ENCODE results near the gene CENPN. TPM values are rescaled to one million over a fixed set of nuclear protein-coding genes. Genes with fewer than 3 reads are reported as not detected.

The CENPN gene
- total RNA-seq, 1 experiment from 2014 or later = 78.6 TPM

DNA sequence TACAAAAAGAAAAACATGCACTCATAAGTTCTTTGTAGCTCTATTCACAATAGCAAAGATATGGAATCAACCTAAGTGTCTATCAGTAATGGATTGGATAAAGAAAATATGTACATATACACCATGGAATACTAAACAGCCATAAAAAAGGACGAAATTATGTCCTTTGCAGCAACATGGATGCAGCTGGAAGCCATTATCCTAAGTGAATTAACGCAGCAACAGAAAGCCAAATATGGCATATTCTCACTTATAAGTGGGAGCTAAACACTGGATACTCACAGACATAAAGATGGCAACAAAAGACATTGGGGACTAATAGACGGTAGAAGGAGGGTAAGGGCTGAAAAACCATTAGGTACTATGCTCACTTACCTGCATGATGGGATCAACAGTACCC, 6.1 kb upstream of the CENPN start:
- no peak overlapping the region for H3K4ac ChIP-seq (ENCODE audit: low read depth, low read length)
- H4K91ac ChIP-seq (ENCODE audit: insufficient read length, low read depth, low read length) = no peak overlapping the region
- no peaks in the 10 kb centered on the region for H3K27me3 Mint-ChIP-seq (ENCODE audit: low read depth)
- no CpG with 5 or more reads among the region's 3 CpGs for WGBS (ENCODE audit: extremely low coverage, insufficient read length, low lambda C conversion rate)
- H3K9ac ChIP-seq (ENCODE audit: extremely low read depth, insufficient read length, low read length) = no peak overlapping the region
- no peak overlapping the region for H3K56ac ChIP-seq (ENCODE audit: insufficient read length, low read depth, low read length)
- no peak overlapping the region for H3K4me2 ChIP-seq (ENCODE audit: insufficient read depth, insufficient read length, low read length)
- no peak overlapping the region for H3K27ac ChIP-seq (ENCODE audit: insufficient read length, low read depth, low read length)
- H2BK12ac ChIP-seq (ENCODE audit: insufficient read length, low read depth, low read length) = no peak overlapping the region
- H3K27me3 ChIP-seq (ENCODE audit: insufficient read depth, low read length) = no peaks in the 10 kb centered on the region
- H3K4me3 Mint-ChIP-seq = no peak overlapping the region
- no peak overlapping the region for H3K14ac ChIP-seq (ENCODE audit: insufficient read depth, low read length)
- no peak overlapping the region for H3T11ph ChIP-seq (ENCODE audit: low read length)
- peaks cover 15 to 21% of the 10 kb centered on the region in 2 experiments for H3K4me1 Mint-ChIP-seq
- no peak for DNase-seq
- H2BK20ac ChIP-seq (ENCODE audit: low read depth, low read length, poor library complexity, severe bottlenecking) = no peak overlapping the region
- H3K79me2 ChIP-seq (ENCODE audit: insufficient read depth, low read length) = peaks cover 24% of the 10 kb centered on the region; the same call in 1 of the 2 replicates
- no peaks in the 10 kb centered on the region for H4K20me1 ChIP-seq (ENCODE audit: control insufficient read depth, insufficient read depth, insufficient read length)
- H3K36me3 Mint-ChIP-seq (ENCODE audit: insufficient read depth in 1 of 3, low read depth in 3 of 3) = peaks cover 0 to 7% (median 6%) of the 10 kb centered on the region in 3 experiments; a peak in 5 of 7 replicates
- H3K9me3 ChIP-seq (ENCODE audit: control insufficient read depth, low read depth, low read length) = no peaks in the 10 kb centered on the region
- H3K18ac ChIP-seq (ENCODE audit: insufficient read length, low read depth, low read length) = no peak overlapping the region
- no peak overlapping the region for H4K5ac ChIP-seq (ENCODE audit: insufficient read length, low read depth, low read length)
- H2AFZ ChIP-seq (ENCODE audit: low read length) = no peak overlapping the region
- H3K79me1 ChIP-seq (ENCODE audit: insufficient read depth, low read depth, low read length, poor library complexity, severe bottlenecking) = peaks cover 18% of the 10 kb centered on the region
- no peak overlapping the region for H3K23ac ChIP-seq (ENCODE audit: insufficient read length, low read depth, low read length)
- H2BK5ac ChIP-seq (ENCODE audit: insufficient read length, low read length) = no peak overlapping the region
- TF ChIP-seq, protein P1, sequence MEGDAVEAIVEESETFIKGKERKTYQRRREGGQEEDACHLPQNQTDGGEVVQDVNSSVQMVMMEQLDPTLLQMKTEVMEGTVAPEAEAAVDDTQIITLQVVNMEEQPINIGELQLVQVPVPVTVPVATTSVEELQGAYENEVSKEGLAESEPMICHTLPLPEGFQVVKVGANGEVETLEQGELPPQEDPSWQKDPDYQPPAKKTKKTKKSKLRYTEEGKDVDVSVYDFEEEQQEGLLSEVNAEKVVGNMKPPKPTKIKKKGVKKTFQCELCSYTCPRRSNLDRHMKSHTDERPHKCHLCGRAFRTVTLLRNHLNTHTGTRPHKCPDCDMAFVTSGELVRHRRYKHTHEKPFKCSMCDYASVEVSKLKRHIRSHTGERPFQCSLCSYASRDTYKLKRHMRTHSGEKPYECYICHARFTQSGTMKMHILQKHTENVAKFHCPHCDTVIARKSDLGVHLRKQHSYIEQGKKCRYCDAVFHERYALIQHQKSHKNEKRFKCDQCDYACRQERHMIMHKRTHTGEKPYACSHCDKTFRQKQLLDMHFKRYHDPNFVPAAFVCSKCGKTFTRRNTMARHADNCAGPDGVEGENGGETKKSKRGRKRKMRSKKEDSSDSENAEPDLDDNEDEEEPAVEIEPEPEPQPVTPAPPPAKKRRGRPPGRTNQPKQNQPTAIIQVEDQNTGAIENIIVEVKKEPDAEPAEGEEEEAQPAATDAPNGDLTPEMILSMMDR (conservative IDR thresholded peaks at IDR 0.05) = no peak
- H3K23me2 ChIP-seq (ENCODE audit: insufficient read length, low read depth, low read length, poor library complexity, severe bottlenecking) = no peaks in the 10 kb centered on the region
- no peak overlapping the region for H4K8ac ChIP-seq (replicated peaks; ENCODE audit: insufficient read length, low read depth, low read length)
- H2BK15ac ChIP-seq (ENCODE audit: low read depth, low read length) = no peak overlapping the region
- no peak overlapping the region for H3K27ac Mint-ChIP-seq
- no peak overlapping the region for H2AK5ac ChIP-seq (ENCODE audit: insufficient read length, low read length)
- no peak overlapping the region for H2BK120ac ChIP-seq (ENCODE audit: low read depth, low read length, poor library complexity, severe bottlenecking)
- H3K9me3 Mint-ChIP-seq = peaks cover 0 to 2% of the 10 kb centered on the region in 2 experiments; a peak in 3 of 5 replicates
- no peaks in the 10 kb centered on the region for H3K4me1 ChIP-seq (ENCODE audit: insufficient read depth, low read length)
